GM12872 (cell line): Measurements from ENCODE around the gene ZNF680.

Source experiments
- CTCF ChIP-seq: IDR thresholded peaks from 3 replicates; pipeline ENCODE4 v1.5.1; 2011; ENCODE audit warnings: low read depth, mild to moderate bottlenecking, low read length, moderate library complexity; ENCODE audit not compliant: insufficient read depth

Gene ZNF680

GRCh38 chr7:64562256-64562625 lies 630 bp downstream of the ZNF680 start:
- no peak for TF ChIP-seq CTCF

GRCh38 chr7:64559206-64559605 lies 3.7 kb downstream of the ZNF680 start:
- no peak for TF ChIP-seq CTCF

- TF ChIP-seq CTCF: no peak
Measured at GRCh38 chr7:64558781-64559180, 4.1 kb downstream of the ZNF680 start.

- TF ChIP-seq CTCF: no peak
Measured at GRCh38 chr7:64558323-64558705, 4.6 kb downstream of the ZNF680 start.

- TF ChIP-seq CTCF: no peak
Measured at GRCh38 chr7:64557601-64558322, 5.1 kb downstream of the ZNF680 start.

- no peak for TF ChIP-seq CTCF
Measured at GRCh38 chr7:64555046-64555445, 7.8 kb downstream of the ZNF680 start.

- no peak for TF ChIP-seq CTCF
Measured at GRCh38 chr7:64551375-64552142, 11.3 kb downstream of the ZNF680 start.
